ENCODE measurements around the gene RETREG1.
A peak's percentile ranks its signal among the peaks of the same experiment; 100 is the strongest.

The RETREG1 gene

GRCh38 chr5:16580382-16580781 lies 36.4 kb downstream of the RETREG1 start:
- no peak for DNase-seq

GRCh38 chr5:16579142-16579847 lies 37.5 kb downstream of the RETREG1 start:
- DNase-seq, result no peak

DNA sequence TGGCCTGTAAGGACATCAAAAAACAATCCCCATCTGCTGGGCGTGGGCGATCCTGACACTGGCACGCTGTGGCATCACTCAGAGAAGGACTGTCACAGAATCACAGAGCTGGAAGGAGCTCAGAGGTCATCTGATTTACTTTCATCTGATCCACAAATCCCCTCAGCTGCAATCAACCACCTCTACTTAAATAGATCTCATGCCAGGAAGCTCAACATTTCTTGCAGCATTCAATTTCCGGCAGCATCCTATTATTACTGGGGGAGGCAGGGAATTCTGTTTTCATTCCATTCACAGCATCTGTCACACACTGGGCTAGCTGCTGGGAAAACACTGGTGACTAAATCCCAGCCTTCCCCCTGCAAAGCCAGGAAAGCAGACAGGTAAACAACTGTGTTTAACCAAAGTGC lies 38.3 kb downstream of the RETREG1 start:
- DNase-seq, result no peak

- peak in 1 of 5 experiments; percentile 10 for DNase-seq
Measured at GRCh38 chr5:16577677-16578076, 39.1 kb downstream of the RETREG1 start.

DNA sequence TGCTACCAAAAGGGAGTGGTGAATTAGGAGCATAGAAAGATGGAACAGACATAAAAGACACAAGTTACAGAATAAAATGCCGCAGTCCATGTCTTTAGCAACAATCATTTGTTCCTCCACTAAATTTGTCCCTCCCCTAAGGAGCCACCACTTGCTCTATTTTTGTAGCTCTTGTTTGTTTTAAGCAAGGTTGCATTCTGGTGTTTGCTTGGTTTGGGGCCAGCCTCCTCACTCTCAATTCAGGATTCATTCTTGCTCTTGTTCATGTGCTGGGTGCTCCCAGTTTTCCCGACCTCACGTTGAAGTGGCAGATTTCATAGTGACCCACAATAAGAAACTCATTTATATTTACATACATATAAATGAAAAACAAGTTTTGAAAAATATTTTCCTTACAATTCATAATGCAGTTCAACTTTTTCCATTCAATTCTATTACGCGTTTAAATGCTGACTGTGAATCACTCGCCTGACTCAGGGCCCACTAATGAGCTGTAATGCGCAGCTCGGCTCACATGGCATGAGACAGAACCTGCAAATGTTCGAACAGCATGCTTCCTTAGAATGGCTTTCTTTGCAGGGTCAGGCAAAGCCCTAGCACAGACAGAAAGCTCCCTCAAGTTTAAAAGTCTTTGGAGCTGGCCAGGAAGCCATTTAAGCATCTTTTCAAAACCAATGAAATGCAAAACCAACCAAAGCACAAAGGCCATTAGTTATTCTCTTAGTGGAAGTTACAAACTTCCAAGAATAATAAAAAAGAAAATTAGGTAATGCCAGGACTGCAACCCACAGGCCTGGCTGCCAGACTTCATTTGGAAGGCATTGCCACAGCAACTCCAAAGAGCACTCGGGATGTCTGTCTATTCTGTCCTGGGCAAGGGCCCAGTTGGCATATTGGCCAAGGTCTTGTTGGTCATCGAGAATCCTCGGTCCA lies 41.7 kb downstream of the RETREG1 start:
- no peak for DNase-seq

- no peak for DNase-seq
Measured at GRCh38 chr5:16573401-16573800, 43.4 kb downstream of the RETREG1 start.

DNA sequence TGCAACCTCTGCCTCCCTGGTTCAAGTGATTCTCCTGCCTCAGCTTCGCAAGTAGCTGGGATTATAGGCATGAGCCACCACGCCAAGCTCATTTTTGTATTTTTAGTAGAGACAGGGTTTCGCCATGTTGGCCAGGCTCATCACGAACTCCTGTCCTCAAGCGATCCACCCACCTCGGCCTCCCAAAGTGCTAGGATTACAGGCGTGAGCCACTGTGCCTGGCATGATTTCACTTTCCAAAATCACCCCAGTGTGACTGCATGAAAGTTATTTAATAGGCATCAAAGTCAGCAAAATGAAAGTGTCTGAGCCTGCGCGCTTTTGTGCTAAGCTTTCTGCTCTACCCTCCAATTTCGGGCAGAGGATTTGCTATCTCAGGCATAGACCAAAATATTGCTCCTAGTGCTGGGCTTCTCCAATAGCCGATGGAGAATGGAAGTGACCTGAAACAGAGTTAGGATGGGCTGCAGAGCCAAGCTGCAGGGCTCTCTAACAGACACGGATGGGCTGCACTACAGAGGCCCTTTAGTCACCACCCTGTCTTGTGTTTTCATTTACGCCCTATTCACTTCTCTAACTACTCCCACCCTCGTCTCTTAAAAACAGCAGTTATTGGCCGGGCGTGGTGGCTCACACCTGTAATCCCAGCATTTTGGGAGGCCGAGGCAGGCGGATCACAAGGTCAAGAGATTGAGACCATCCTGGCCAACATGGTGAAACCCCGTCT lies 44.3 kb downstream of the RETREG1 start:
- DNase-seq, result no peak

DNA sequence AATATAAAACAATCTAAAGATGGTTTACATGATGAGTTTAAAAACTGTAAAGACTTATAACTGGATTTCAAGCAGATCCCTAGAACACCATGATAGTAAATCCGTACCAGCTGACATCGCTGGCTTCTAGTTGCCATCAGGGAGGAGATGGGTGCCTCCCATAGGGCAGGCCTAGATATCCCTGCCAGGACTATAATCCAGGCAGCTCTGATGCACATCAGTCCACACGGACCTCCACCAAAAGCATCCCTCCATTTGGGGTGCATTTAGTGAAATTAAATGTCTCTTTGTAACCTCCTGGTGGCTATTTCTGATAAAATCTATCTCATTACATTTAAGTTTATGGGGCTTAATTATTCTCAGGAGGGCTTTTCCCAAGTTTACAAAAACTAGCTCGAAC lies 45.8 kb downstream of the RETREG1 start:
- DNase-seq, result no peak

DNA sequence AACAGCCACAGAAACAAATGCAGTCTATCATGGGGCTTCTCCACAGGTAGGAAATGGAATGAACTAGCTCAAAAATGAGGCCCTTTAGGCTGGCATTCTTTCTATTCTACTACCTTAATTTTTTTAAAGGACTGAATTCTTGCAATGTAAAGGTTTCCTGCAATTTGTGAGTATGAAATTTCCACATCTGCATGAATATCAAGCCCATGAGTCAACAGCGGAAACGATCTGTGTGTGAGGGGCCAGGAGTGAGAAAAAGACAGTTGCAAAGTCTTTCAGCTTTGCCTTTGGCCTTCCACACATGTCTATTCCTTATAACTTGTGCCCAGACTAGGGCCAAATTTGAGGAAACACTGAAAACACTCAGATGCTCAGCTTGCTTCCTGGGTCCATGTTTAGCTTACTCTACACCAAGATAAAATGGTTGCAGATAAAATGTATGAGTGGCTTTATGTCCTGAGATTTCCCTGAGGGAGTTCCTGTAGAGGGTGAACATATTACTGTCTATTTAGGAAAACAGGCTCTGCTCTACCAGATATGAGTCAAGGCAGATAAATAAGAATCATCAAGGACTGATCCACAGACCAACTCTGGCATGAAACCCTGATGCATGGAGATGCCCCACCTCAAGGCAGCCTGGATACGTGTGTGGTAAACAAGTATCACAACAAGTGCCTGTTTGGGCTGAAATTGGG lies 46.5 kb downstream of the RETREG1 start:
- no peak for DNase-seq

- no peak for DNase-seq
Measured at GRCh38 chr5:16568875-16569580, 47.8 kb downstream of the RETREG1 start.

DNA sequence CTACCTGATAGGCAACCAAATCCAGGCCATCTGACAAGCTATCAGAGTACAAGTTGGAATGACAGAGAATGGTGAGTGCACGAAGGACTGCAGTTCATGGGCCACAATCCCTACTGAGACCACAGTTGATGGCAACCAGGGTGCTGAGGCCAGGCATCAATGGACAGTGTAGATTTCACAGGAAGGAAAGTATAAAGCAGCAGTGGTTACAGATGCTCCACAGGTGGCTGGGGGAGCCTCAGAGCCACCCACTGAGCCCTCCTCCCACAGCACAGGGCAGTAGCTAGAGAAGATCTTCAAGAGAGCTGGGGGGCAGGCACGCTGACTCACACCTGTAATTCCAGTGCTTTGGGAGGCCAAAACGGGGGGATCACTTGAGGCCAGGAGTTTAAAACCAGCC lies 49.4 kb downstream of the RETREG1 start:
- DNase-seq, result no peak

DNA sequence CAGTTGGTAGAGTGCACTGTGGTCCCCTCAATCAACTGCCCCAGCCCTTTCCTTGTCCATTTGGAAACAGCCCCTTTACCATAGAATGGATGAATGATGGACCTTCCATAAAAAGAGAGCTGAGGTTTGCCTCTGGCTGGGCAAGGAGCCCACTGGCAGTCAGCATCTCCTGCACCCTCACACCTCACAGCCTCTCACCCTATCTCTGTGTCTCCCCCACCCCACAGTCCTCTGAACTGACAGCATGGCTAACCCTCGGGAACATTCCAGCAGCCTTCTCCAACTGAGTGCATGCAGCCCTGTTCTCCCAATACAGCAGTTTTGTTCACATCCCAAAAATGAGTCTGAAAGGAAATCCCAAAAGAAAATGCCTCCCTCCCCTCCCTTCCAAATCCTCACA lies 51.7 kb downstream of the RETREG1 start:
- DNase-seq, result no peak

DNA sequence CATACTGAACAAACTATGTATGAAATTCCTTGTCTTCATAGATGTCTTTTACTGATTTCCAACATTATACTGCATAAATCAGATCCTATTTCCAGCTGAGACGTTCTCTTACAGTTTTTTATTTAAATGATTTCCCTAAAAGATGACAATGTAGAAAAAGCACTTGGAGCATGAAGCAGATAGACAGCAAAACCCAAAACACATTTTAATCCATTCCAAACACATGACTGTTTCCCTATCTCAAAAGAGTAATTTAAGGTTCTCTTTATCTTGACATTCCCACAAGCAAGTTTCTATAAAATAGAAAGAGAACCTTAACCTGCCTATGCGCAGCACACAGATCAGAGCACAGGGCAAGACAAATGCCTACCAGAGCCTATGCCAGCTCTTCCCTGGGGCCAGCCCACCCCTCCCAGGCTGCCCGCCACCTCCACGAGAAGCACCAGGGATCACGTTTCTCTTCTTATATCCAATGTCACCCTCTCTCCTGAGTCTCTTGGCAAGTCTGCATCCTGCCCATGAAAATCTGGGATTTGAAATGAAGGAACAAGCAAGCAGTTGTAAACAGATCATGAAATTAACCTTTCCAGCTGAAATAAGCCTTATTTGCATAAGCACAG lies 52.4 kb downstream of the RETREG1 start:
- no peak for DNase-seq

DNA sequence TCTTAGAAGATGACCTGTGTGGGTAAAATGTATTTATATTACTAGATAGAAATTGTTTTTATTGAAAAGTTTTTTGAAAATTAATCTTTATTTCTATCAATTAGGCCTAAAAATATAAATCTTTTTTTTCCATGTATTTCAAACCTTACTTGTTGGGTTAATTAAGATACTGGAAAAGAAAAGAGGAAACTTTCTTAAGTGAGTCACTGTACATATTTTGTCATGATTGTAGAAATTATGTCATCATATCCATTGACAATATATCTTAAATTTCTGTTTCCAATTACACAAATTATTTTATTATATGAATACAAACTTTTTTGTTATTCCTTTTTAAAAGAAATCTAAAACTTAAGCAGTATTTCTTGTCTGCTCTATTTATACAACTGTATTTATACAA lies 53.1 kb downstream of the RETREG1 start:
- DNase-seq, result no peak

DNA sequence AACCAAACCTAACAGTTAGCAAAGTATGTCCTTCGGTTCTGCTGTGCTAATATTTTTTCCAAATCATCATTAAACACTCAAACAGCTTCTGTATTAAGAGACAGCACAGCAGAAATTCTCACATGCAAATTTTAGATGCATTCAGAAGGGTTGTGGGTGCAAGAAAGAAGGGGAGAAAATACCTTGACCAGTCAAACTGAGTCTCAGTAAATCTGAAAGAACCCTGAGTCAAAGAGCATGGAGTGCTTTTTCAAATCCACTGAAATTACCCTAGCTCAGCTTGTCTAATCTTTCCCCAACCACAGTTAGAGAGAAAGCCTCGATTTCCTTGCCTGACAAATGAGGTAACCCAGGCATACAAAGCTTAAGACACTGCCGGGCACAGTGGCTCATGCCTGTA lies 55.1 kb downstream of the RETREG1 start:
- DNase-seq, result no peak

DNA sequence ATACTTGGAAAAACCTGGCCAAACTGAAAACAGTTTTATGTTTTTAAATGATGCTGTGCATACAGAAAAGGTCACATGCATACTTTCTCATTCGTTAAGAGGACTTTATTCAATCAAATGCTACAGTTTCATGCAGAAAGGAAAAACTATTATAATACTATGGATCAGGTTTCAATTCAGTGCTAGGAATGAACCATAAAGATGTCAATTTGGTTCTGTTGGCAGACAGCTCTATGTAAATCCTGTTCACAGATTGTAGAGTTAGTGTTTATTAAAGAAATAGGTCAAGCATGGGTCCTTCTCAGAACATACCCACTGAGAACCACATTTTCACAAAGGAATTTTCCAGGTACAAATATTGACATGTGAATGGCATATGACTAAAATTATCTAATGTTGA lies 57.1 kb downstream of the RETREG1 start:
- no peak for DNase-seq

- DNase-seq, result no peak
Measured at GRCh38 chr5:16558984-16559629, 57.7 kb downstream of the RETREG1 start.

DNA sequence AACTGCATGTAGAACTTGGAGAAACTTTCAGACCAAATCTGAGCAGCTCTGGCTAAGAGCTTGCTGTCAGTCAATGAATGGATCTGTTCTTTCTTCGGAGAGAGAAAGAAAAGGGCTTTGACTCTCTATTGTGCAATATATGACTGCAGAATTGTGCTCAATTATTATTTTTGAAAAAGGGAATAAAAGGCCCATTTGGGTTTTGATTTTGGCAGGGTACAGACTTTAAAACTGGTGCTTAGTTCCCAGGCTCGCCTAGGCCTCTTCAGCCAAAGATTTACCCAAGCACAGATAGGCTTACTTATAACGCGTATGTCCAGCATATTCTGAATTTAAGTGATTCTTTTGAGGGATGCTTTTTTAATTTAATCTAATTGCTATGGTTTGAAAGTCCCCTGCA lies 59.3 kb downstream of the RETREG1 start:
- DNase-seq, result no peak

DNA sequence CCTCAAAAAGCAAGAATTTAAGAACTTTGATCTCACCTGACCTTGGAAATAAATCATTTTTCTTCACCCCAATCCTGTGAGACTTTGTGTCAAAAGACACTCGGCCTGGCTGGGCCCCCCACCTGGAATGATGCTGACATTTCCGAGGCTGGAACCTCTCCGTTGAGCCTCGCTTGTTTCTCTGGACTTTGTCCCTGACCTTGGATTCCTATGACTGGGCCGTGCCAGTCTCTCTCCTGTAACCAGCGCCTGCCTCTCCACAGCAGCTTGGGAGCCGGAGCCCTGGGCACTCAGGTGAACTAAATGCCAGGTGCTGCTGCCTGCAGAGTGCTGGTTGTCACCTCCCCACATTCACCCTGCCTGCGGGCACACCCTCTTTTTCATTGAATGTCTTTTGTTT lies 62.7 kb downstream of the RETREG1 start:
- no peak for DNase-seq

DNA sequence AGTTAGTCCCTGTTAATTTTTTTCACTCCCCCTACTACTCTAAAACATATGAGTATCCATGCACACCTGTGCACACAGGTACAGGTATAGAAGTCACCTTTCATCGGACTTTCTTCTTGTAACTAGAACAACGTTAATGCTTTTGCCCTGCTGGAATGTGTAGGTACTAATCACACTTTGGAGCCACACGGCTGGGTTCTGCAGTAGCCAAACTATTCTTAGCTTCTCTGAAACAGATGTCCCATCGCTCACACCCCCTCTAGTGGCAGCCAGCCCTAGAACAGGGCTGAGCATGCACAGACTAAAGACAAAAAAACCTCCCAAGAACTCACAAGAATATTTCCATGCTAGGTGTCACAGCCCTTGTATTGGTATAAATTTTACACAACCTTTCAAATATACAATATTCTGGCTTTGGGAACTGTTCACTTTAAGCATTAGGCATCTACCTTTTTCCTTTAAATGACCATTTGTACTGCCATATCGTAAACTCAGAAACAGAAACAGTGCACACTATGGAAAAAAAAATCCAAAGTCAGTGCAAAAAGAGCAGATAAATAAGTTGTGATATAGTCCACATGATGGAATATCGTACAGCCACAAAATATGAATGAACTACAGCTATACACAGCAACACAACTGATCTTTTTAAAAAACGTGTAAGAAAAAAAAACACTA lies 64.0 kb downstream of the RETREG1 start:
- peak in 3 of 5 experiments; percentile 10 to 45 (median 14) for DNase-seq
